GM23338 (cell line): ENCODE results near the gene R3HDM2. TPM values are rescaled to one million over a fixed set of nuclear protein-coding genes. Genes with fewer than 3 reads are reported as not detected.

Experiments
- ATAC-seq: fragments of 200-7000 bp; cut with Tn5 transposase; 3 replicates; pipeline ENCODE4 v1.9.1; 2020
- DNase-seq: peaks from one replicate; pipeline ENCODE4 v3.0.0-alpha.2; 2015; ENCODE audit warnings: low spot score
- H2AFZ ChIP-seq: fragments of 200-600 bp; sonication (generic); 2 replicates; pipeline ENCODE4 v1.8.0; 2016; ENCODE audit warnings: antibody characterized with exemption, mild to moderate bottlenecking, moderate library complexity
- H3F3A ChIP-seq: fragments of 200-600 bp; sonication (generic); replicated peaks from 2 replicates; pipeline ENCODE4 v1.8.0; 2017; ENCODE audit warnings: antibody characterized with exemption, mixed run types, low read depth
- H3K27ac ChIP-seq: fragments of 200-600 bp; sonication (generic); 2 replicates; pipeline ENCODE4 v1.6.1; 2016; ENCODE audit warnings: low read depth
- H3K27me3 ChIP-seq: fragments of 200-600 bp; sonication (generic); 2 replicates; pipeline ENCODE4 v1.8.0; 2016; ENCODE audit warnings: mild to moderate bottlenecking, mixed run types, moderate library complexity; ENCODE audit not compliant: insufficient read depth
- H3K36me3 ChIP-seq: fragments of 200-600 bp; sonication (generic); 2 replicates; pipeline ENCODE4 v1.8.0; 2016; ENCODE audit warnings: mild to moderate bottlenecking; ENCODE audit not compliant: insufficient read depth
- H3K4me1 ChIP-seq: fragments of 200-600 bp; sonication (generic); 2 replicates; pipeline ENCODE4 v1.8.0; 2016; ENCODE audit warnings: mild to moderate bottlenecking, moderate library complexity; ENCODE audit not compliant: insufficient read depth
- H3K4me2 ChIP-seq: fragments of 200-600 bp; sonication (generic); 2 replicates; pipeline ENCODE4 v1.7.1; 2017; ENCODE audit warnings: mixed run types
- H3K4me3 ChIP-seq: fragments of 200-600 bp; sonication (generic); 2 replicates; pipeline ENCODE4 v1.6.1; 2016; ENCODE audit warnings: mixed run types
- H3K79me2 ChIP-seq: fragments of 200-600 bp; sonication (generic); replicated peaks from 2 replicates; pipeline ENCODE4 v1.8.0; 2017; ENCODE audit warnings: mild to moderate bottlenecking; ENCODE audit not compliant: insufficient read depth
- H3K9me2 ChIP-seq: fragments of 200-600 bp; sonication (generic); 2 replicates; pipeline ENCODE4 v1.8.0; 2017; ENCODE audit not compliant: insufficient read depth
- H4K20me1 ChIP-seq: fragments of 200-600 bp; sonication (generic); replicated peaks from 2 replicates; pipeline ENCODE4 v1.8.0; 2017; ENCODE audit warnings: mild to moderate bottlenecking; ENCODE audit not compliant: insufficient read depth
- H3K27ac Mint-ChIP-seq: 2 replicates; pipeline ENCODE4 v1.8.0; 2020; ENCODE audit warnings: inconsistent platforms, mild to moderate bottlenecking, moderate library complexity, mixed read lengths
- H3K27me3 Mint-ChIP-seq: 3 replicates; pipeline ENCODE4 v1.8.0; 2022; ENCODE audit warnings: low read depth, mild to moderate bottlenecking, moderate library complexity, mixed read lengths, inconsistent platforms; ENCODE audit not compliant: insufficient read depth, poor library complexity
- H3K36me3 Mint-ChIP-seq: 3 replicates; pipeline ENCODE4 v1.8.0; 2021; ENCODE audit warnings: low read depth, mild to moderate bottlenecking, inconsistent platforms, moderate library complexity, mixed read lengths
- H3K4me1 Mint-ChIP-seq: 3 replicates; pipeline ENCODE4 v1.8.0; 2020; ENCODE audit warnings: mild to moderate bottlenecking, inconsistent platforms, mixed read lengths
- H3K4me3 Mint-ChIP-seq: 3 replicates; pipeline ENCODE4 v1.8.0; 2021; ENCODE audit warnings: moderate library complexity, mild to moderate bottlenecking, inconsistent platforms, mixed read lengths
- H3K9me3 Mint-ChIP-seq: 3 replicates; pipeline ENCODE4 v1.8.0; 2020; ENCODE audit warnings: moderate library complexity, mild to moderate bottlenecking, inconsistent platforms, mixed read lengths
- CREB1 ChIP-seq: fragments of 250-450 bp; sonication (Bioruptor Pico); IDR thresholded peaks from 2 replicates; pipeline ENCODE4 v1.5.0; 2020; ENCODE audit warnings: low read depth, mild to moderate bottlenecking, moderate library complexity
- CTCF ChIP-seq, 2 experiments: fragments of 200-600 bp in 1 of 2; sonication (generic) in 1 of 2; conservative IDR thresholded peaks; 2 replicates each; pipeline versions ENCODE4 v1.5.1 to v1.6.1; 2016 to 2017; ENCODE audit warnings: antibody characterized with exemption in 2 of 2, low read depth in 2 of 2, mild to moderate bottlenecking in 2 of 2, moderate library complexity in 1 of 2
- ETS1 ChIP-seq: IDR thresholded peaks from 2 replicates; pipeline ENCODE4 v1.6.1; 2016; ENCODE audit warnings: antibody characterized with exemption
- EZH2 ChIP-seq: fragments of 200-600 bp; sonication (generic); IDR thresholded peaks from one replicate; pipeline ENCODE4 v1.8.0; 2017; ENCODE audit warnings: antibody characterized with exemption, mild to moderate bottlenecking, low read depth; ENCODE audit not compliant: unreplicated experiment
- EZH2phosphoT487 ChIP-seq: fragments of 200-600 bp; sonication (generic); IDR thresholded peaks from one replicate; pipeline ENCODE4 v1.8.1; 2018; ENCODE audit warnings: antibody characterized with exemption; ENCODE audit not compliant: unreplicated experiment
- JUNB ChIP-seq: IDR thresholded peaks from one replicate; pipeline ENCODE4 v1.6.1; 2016; ENCODE audit warnings: antibody characterized with exemption; ENCODE audit not compliant: unreplicated experiment
- NANOG ChIP-seq: IDR thresholded peaks from 2 replicates; pipeline ENCODE4 v1.6.1; 2016; ENCODE audit warnings: antibody characterized with exemption, borderline replicate concordance
- POLR2AphosphoS5 ChIP-seq: IDR thresholded peaks from 2 replicates; pipeline ENCODE4 v1.6.1; 2016; ENCODE audit warnings: antibody characterized with exemption, low read depth
- REST ChIP-seq: IDR thresholded peaks from one replicate; pipeline ENCODE4 v1.6.1; 2018; ENCODE audit warnings: antibody characterized with exemption; ENCODE audit not compliant: unreplicated experiment
- STAT1 ChIP-seq: IDR thresholded peaks from one replicate; pipeline ENCODE4 v1.6.1; 2016; ENCODE audit warnings: antibody characterized with exemption; ENCODE audit not compliant: unreplicated experiment
- ZNF114 ChIP-seq: fragments of 250-450 bp; sonication (Bioruptor Pico); IDR thresholded peaks from 2 replicates; pipeline ENCODE4 v1.5.0; 2020; ENCODE audit warnings: mild to moderate bottlenecking, moderate library complexity
- ZNF331 ChIP-seq: fragments of 250-450 bp; sonication (Bioruptor Pico); IDR thresholded peaks from 2 replicates; pipeline ENCODE4 v1.5.0; 2020; ENCODE audit warnings: low read depth, mild to moderate bottlenecking, moderate library complexity
- ZNF462 ChIP-seq: fragments of 250-450 bp; sonication (Bioruptor Pico); IDR thresholded peaks from 2 replicates; pipeline ENCODE4 v1.5.0; 2020; ENCODE audit warnings: mild to moderate bottlenecking, moderate library complexity
- polyA plus RNA-seq: library from polyadenylated mRNA; unstranded; fragments of >200 nt; fragmentation: Nextera tagmentation; extraction: Ambion mirVana; gene quantifications from 2 replicates; pipeline ENCODE4 v1.2.1, GENCODE V29; 2016
- total RNA-seq: library from RNA; depleted of rRNA; stranded (reverse); fragments of >200 nt; shearing (Covaris generic); gene quantifications from 2 replicates; pipeline ENCODE4 v1.2.3, GENCODE V29; 2014

The R3HDM2 gene
- total and polyA plus RNA-seq, 2 experiments from 2014 or later, result 9.6 to 19.6 TPM

GRCh38 chr12:57236925-57237595 lies 193.8 kb downstream of the R3HDM2 start:
- Histone ChIP-seq H3K4me1 (peaks cover 52% of the 10 kb centered on the region), H3K9me2 (no peaks in the 10 kb centered on the region), H3K27ac (no peak overlapping the region), H3K4me2 (peak overlapping the region; percentile 99; the same call in 1 of the 2 replicates), H3F3A (peaks cover 42% of the 10 kb centered on the region), H3K4me3 (peak overlapping the region; percentile 85), H3K79me2 (0 out of 2 replicates have a peak, but pooled peaks cover 3% of the 10 kb centered on the region), H4K20me1 (peaks cover 23% of the 10 kb centered on the region), H3K27me3 (peaks cover 85% of the 10 kb centered on the region), H2AFZ (no peak overlapping the region), H3K36me3 (peaks cover 16% of the 10 kb centered on the region)
- peak; percentile 0; the same call in 1 of the 3 replicates for ATAC-seq
- Mint-ChIP-seq H3K36me3 (peaks cover 33% of the 10 kb centered on the region), H3K4me3 (peak overlapping the region; percentile 79), H3K4me1 (peaks cover 72% of the 10 kb centered on the region), H3K9me3 (no peaks in the 10 kb centered on the region; the same call in 2 of the 3 replicates), H3K27me3 (peaks cover 85% of the 10 kb centered on the region), H3K27ac (no peak overlapping the region)
- DNase-seq, result no peak
- no peak for TF ChIP-seq ZNF114 (CRISPR knock-in tag)
- no peak for TF ChIP-seq CTCF (conservative IDR thresholded peaks at IDR 0.05; ENCODE audit: low read depth in 2 of 2)
- TF ChIP-seq STAT1, result no peak
- TF ChIP-seq CREB1 (CRISPR knock-in tag), result no peak
- TF ChIP-seq ZNF331 (CRISPR knock-in tag), result no peak
- no peak for TF ChIP-seq NANOG
- TF ChIP-seq POLR2AphosphoS5, result no peak
- peak; percentile 44 for TF ChIP-seq REST
- TF ChIP-seq EZH2, result peak; percentile 39
- TF ChIP-seq ZNF462 (CRISPR knock-in tag), result no peak
- no peak for TF ChIP-seq ETS1
- no peak for TF ChIP-seq EZH2phosphoT487
- no peak for TF ChIP-seq JUNB
